ENCODE results near the gene IFT43. TPM values are rescaled to one million over a fixed set of nuclear protein-coding genes. Genes with fewer than 3 reads are reported as not detected.

IFT43 gene
- total RNA-seq, 1 donor from 2014 or later: 36.8 TPM

DNA sequence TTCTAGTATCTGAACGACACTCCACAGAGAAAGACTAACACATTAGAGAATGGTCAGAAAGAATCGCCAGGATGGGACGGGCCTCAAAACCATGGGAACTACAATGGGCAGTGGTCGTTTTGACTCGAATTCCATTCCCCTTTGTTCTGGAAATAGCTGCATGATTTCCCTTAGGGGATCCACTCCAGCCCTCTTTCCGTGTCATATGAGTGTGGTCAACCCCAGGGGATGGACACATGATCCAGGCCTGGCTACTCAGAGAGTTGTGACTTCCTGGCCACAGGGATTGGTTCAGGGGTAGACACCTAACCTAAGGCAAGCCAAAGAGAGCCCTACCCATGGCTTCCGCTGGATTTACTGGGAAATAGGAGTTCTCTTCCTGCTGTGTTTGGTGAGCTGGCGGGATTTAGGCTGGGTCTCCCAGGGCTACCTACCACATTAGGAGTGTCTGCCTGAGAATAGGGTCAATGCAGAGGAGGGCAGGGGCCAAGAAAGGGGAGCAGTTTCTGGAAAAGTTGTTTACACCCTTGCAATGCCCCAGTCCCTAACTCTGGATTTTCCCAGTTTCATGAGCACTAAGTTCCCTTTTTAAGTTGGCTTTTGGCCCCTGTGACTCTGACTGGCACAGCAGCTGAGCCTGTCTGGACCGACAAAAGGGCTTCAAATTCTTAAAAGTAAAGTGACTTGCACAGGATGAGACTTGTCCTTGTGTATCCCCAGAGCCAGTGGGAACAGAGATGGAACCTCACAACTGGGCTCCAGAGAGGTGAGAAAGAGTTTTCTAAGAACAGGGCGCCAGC is 138.1 kb downstream of the IFT43 start:
- Histone ChIP-seq H3K4me1 (peaks cover 3% of the 10 kb centered on the region), H3F3A (ENCODE audit: low read depth) (no peaks in the 10 kb centered on the region), H3K27ac (no peak overlapping the region), H3K79me2 (ENCODE audit: low read depth) (no peaks in the 10 kb centered on the region), H3K27me3 (no peaks in the 10 kb centered on the region), H3K4me3 (no peak overlapping the region), H2AFZ (replicated peaks) (no peak overlapping the region), H3K9me3 (ENCODE audit: low read depth) (no peaks in the 10 kb centered on the region), H3K9ac (no peak overlapping the region), H3K36me3 (no peaks in the 10 kb centered on the region), H3K4me2 (no peak overlapping the region), H4K20me1 (ENCODE audit: low read depth) (no peaks in the 10 kb centered on the region)
- Mint-ChIP-seq H3K27ac (no peak overlapping the region), H3K4me3 (no peak overlapping the region), H3K9me3 (no peaks in the 10 kb centered on the region), H3K36me3 (no peaks in the 10 kb centered on the region), H3K27me3 (ENCODE audit: insufficient read depth, low read depth) (peaks cover 12% of the 10 kb centered on the region), H3K4me1 (peaks cover 3% of the 10 kb centered on the region)
- DNase-seq (ENCODE audit: low spot score): peak; percentile 24
- TF ChIP-seq EZH2 (IDR thresholded peaks at IDR 0.05): no peak
- TF ChIP-seq CTCF (IDR thresholded peaks at IDR 0.05): no peak
- TF ChIP-seq EZH2phosphoT487 (IDR thresholded peaks at IDR 0.05): no peak

DNA sequence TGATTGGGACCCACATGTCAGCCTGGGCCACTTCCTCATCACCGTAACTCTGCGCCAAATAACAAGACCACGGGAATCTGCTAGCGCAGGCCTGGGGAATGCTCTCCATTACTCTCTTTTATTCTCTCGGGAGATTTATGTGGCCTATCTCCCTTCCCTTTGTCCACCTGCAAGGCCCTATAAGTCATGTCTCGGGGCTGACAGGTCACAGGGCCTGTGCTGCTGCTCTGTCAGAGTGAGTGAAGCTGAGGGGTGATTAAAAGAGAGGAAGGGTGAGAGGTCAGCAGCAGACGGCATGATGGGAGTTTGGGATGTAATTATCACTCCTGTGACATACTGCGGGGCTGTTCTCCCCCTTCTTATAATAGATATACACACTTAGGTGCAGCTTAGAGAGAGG is 139.9 kb downstream of the IFT43 start:
- no peaks in the 10 kb centered on the region for H3F3A ChIP-seq (ENCODE audit: low read depth)
- H3K79me2 ChIP-seq (ENCODE audit: low read depth): no peaks in the 10 kb centered on the region
- no peak for DNase-seq (ENCODE audit: low spot score)
- Mint-ChIP-seq H3K9me3 (no peaks in the 10 kb centered on the region), H3K27ac (no peak overlapping the region), H3K27me3 (ENCODE audit: insufficient read depth, low read depth) (peaks cover 12% of the 10 kb centered on the region), H3K4me1 (peaks cover 7% of the 10 kb centered on the region), H3K36me3 (no peaks in the 10 kb centered on the region), H3K4me3 (no peak overlapping the region)
- no peaks in the 10 kb centered on the region for H3K36me3 ChIP-seq
- no peak overlapping the region for H2AFZ ChIP-seq (replicated peaks)
- no peaks in the 10 kb centered on the region for H3K9me3 ChIP-seq (ENCODE audit: low read depth)
- no peak overlapping the region for H3K9ac ChIP-seq
- TF ChIP-seq EZH2phosphoT487 (IDR thresholded peaks at IDR 0.05) (no peak), EZH2 (IDR thresholded peaks at IDR 0.05) (no peak), CTCF (IDR thresholded peaks at IDR 0.05) (no peak)
- H3K27me3 ChIP-seq: peaks cover 9% of the 10 kb centered on the region
- H3K27ac ChIP-seq: no peak overlapping the region
- H3K4me3 ChIP-seq: no peak overlapping the region
- H3K4me1 ChIP-seq: peaks cover 7% of the 10 kb centered on the region
- H3K4me2 ChIP-seq: no peak overlapping the region
- peaks cover 6% of the 10 kb centered on the region for H4K20me1 ChIP-seq (ENCODE audit: low read depth)

DNA sequence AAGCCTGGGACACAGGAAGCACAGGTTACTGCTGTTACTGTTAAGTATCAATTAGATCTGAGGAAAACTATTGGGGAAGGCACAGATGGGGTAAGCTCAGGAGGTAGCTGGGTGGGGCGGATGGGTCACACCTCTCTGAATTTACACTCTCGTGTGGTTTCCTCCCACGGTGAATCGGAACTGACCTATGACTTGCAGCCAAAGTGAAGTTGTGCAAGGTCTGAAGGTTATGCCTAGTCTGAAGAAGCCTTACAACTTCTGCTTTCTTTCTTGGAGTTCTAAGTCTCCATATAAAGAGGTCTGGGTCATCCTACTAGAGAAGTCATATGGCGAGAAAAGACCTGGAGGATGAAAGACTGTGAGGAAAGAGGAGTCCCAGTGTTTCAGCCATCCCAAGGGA is 140.5 kb downstream of the IFT43 start:
- peaks cover 14% of the 10 kb centered on the region for H3K27me3 ChIP-seq
- Mint-ChIP-seq H3K36me3 (no peaks in the 10 kb centered on the region), H3K9me3 (no peaks in the 10 kb centered on the region), H3K27me3 (ENCODE audit: insufficient read depth, low read depth) (peaks cover 14% of the 10 kb centered on the region), H3K4me3 (no peak overlapping the region), H3K27ac (no peak overlapping the region), H3K4me1 (peaks cover 12% of the 10 kb centered on the region)
- no peak overlapping the region for H3K4me2 ChIP-seq
- H3K9me3 ChIP-seq (ENCODE audit: low read depth): no peaks in the 10 kb centered on the region
- DNase-seq (ENCODE audit: low spot score): no peak
- peaks cover 11% of the 10 kb centered on the region for H3K4me1 ChIP-seq
- no peak overlapping the region for H2AFZ ChIP-seq (replicated peaks)
- no peaks in the 10 kb centered on the region for H3K36me3 ChIP-seq
- no peaks in the 10 kb centered on the region for H3K79me2 ChIP-seq (ENCODE audit: low read depth)
- H3K27ac ChIP-seq: no peak overlapping the region
- peaks cover 9% of the 10 kb centered on the region for H4K20me1 ChIP-seq (ENCODE audit: low read depth)
- H3K9ac ChIP-seq: no peak overlapping the region
- TF ChIP-seq CTCF (IDR thresholded peaks at IDR 0.05): no peak
- no peak for TF ChIP-seq EZH2phosphoT487 (IDR thresholded peaks at IDR 0.05)
- TF ChIP-seq EZH2 (IDR thresholded peaks at IDR 0.05): no peak
- no peak overlapping the region for H3K4me3 ChIP-seq
- no peaks in the 10 kb centered on the region for H3F3A ChIP-seq (ENCODE audit: low read depth)

Measured in neural progenitor cell (in vitro differentiated cells).